Osteoblast (primary cell): ENCODE results near the gene AGO4. TPM values are rescaled to one million over a fixed set of nuclear protein-coding genes. Genes with fewer than 3 reads are reported as not detected.
"Not testable (repeated sequence)": the region's sequence is repeated elsewhere in the genome, so short reads cannot be mapped to it uniquely, and the experiment has no call there.

Source experiments
- DNase-seq: peaks from one replicate; pipeline ENCODE4 v3.0.0; 2011; ENCODE audit warnings: low spot score, mixed read lengths; ENCODE audit not compliant: insufficient read length; ENCODE audit errors: missing footprints
- H2AFZ ChIP-seq: 2 replicates; pipeline ENCODE4 v1.6.0; 2011; ENCODE audit warnings: mild to moderate bottlenecking, low read length
- H3K27ac ChIP-seq: 2 replicates; pipeline ENCODE4 v1.5.1; 2011; ENCODE audit warnings: mild to moderate bottlenecking, low read depth, low read length, moderate library complexity
- H3K27me3 ChIP-seq: 2 replicates; pipeline ENCODE4 v1.6.0; 2012; ENCODE audit warnings: mild to moderate bottlenecking, control low read depth, inconsistent platforms, low read length, moderate library complexity; ENCODE audit not compliant: insufficient read depth
- H3K36me3 ChIP-seq: 2 replicates; pipeline ENCODE4 v1.5.1; 2011; ENCODE audit warnings: mild to moderate bottlenecking, low read length, control low read depth, moderate library complexity; ENCODE audit not compliant: insufficient read depth
- H3K4me1 ChIP-seq: 2 replicates; pipeline ENCODE4 v1.5.1; 2011; ENCODE audit warnings: mild to moderate bottlenecking, low read length, control low read depth, moderate library complexity; ENCODE audit not compliant: insufficient read depth
- H3K4me2 ChIP-seq: 2 replicates; pipeline ENCODE4 v1.6.0; 2011; ENCODE audit warnings: mild to moderate bottlenecking, low read length; ENCODE audit not compliant: insufficient read depth
- H3K4me3 ChIP-seq: fragments of 200-600 bp; sonication (generic); 3 replicates; pipeline ENCODE4 v1.5.1; 2012; ENCODE audit warnings: mild to moderate bottlenecking, low read length, inconsistent platforms; ENCODE audit not compliant: insufficient read depth
- H3K79me2 ChIP-seq: 2 replicates; pipeline ENCODE4 v1.6.0; 2012; ENCODE audit warnings: mild to moderate bottlenecking, low read length, control low read depth, inconsistent platforms; ENCODE audit not compliant: insufficient read depth
- H3K9me3 ChIP-seq: 2 replicates; pipeline ENCODE4 v1.5.1; 2011; ENCODE audit warnings: low read depth, low read length, control low read depth
- H4K20me1 ChIP-seq: 2 replicates; pipeline ENCODE4 v1.6.0; 2012; ENCODE audit warnings: mild to moderate bottlenecking, low read length, control low read depth; ENCODE audit not compliant: insufficient read depth
- total RNA-seq: library from RNA; depleted of rRNA; stranded (reverse); fragments of >200 nt; gene quantifications from 2 replicates; pipeline ENCODE4 v1.2.3, GENCODE V29; 2012
- TF ChIP-seq, protein P1 (sequence below): IDR thresholded peaks from 2 replicates; pipeline ENCODE4 v1.5.1; 2011; ENCODE audit warnings: mild to moderate bottlenecking, low read depth, low read length, moderate library complexity; ENCODE audit errors: extremely low read depth

The AGO4 gene
- total RNA-seq, 1 donor, result 23.2 TPM

DNA sequence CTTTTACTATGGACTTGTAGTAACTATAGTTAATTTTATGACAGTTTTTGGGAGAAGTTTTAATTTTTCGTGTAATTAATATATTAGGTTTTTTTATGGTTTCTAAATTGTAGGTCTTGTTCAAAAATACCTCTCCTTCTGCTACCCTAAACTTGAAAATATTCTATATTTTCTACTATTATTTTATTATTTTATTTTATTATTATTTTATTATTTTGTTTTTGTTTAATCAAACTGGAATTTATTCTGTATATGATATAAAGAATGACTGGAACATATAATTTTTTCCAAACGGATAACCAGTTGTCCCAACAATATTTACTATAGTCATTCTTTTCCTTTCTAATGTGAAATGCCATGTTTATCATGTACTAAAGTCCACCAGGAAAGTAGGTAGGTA is 17.1 kb upstream of the AGO4 start:
- H3K9me3 ChIP-seq, result no peaks in the 10 kb centered on the region

GRCh38 chr1:35795295-35795694 is 12.5 kb upstream of the AGO4 start:
- no peaks in the 10 kb centered on the region for H3K36me3 ChIP-seq
- no peak overlapping the region for H3K4me2 ChIP-seq
- H3K4me3 ChIP-seq, result no peak overlapping the region
- H3K4me1 ChIP-seq, result no peaks in the 10 kb centered on the region
- no peaks in the 10 kb centered on the region for H3K79me2 ChIP-seq
- no peaks in the 10 kb centered on the region for H3K9me3 ChIP-seq
- no peaks in the 10 kb centered on the region for H4K20me1 ChIP-seq
- TF ChIP-seq, protein P1, sequence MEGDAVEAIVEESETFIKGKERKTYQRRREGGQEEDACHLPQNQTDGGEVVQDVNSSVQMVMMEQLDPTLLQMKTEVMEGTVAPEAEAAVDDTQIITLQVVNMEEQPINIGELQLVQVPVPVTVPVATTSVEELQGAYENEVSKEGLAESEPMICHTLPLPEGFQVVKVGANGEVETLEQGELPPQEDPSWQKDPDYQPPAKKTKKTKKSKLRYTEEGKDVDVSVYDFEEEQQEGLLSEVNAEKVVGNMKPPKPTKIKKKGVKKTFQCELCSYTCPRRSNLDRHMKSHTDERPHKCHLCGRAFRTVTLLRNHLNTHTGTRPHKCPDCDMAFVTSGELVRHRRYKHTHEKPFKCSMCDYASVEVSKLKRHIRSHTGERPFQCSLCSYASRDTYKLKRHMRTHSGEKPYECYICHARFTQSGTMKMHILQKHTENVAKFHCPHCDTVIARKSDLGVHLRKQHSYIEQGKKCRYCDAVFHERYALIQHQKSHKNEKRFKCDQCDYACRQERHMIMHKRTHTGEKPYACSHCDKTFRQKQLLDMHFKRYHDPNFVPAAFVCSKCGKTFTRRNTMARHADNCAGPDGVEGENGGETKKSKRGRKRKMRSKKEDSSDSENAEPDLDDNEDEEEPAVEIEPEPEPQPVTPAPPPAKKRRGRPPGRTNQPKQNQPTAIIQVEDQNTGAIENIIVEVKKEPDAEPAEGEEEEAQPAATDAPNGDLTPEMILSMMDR, result no peak
- H3K27me3 ChIP-seq, result no peaks in the 10 kb centered on the region
- no peak overlapping the region for H3K27ac ChIP-seq
- H2AFZ ChIP-seq, result no peak overlapping the region
- DNase-seq, result no peak

More for the DNA sequence above, 17.1 kb upstream of the AGO4 start:
- TF ChIP-seq, protein P1, result no peak
- Histone ChIP-seq H3K4me1 (no peaks in the 10 kb centered on the region), H3K79me2 (no peaks in the 10 kb centered on the region), H3K4me2 (no peak overlapping the region), H3K4me3 (no peak overlapping the region), H2AFZ (no peak overlapping the region), H3K36me3 (no peaks in the 10 kb centered on the region), H4K20me1 (no peaks in the 10 kb centered on the region), H3K27ac (no peak overlapping the region), H3K27me3 (no peaks in the 10 kb centered on the region)
- DNase-seq, result no peak

GRCh38 chr1:35797380-35797779 is 10.4 kb upstream of the AGO4 start:
- Histone ChIP-seq H3K36me3 (no peaks in the 10 kb centered on the region), H3K4me3 (no peak overlapping the region), H4K20me1 (no peaks in the 10 kb centered on the region), H3K9me3 (no peaks in the 10 kb centered on the region), H3K27ac (no peak overlapping the region), H3K27me3 (no peaks in the 10 kb centered on the region), H3K4me1 (no peaks in the 10 kb centered on the region), H2AFZ (no peak overlapping the region), H3K4me2 (no peak overlapping the region), H3K79me2 (no peaks in the 10 kb centered on the region)
- TF ChIP-seq, protein P1, result no peak
- no peak for DNase-seq

DNA sequence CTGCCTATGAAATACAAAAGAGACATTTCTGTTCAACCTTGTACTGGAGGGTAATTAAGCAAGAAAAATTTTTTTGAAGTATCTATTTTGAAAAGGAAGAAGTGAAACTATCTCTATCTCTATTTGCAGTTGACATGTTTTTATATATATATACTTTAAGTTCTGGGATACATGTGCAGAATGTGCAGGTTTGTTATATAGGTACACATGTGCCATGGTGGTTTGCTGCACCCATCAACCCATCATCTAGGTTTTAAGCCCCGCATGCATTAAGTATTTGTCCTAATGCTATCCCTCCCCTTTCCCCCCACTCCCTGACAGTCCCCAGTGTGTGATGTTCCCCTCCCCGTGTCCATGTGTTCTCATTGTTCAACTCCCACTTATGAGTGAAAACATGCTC is 9.8 kb upstream of the AGO4 start:
- H3K27me3 ChIP-seq, H3K4me1 ChIP-seq, H3K79me2 ChIP-seq, H3K4me2 ChIP-seq, H3K9me3 ChIP-seq, H4K20me1 ChIP-seq, H2AFZ ChIP-seq, H3K36me3 ChIP-seq, H3K4me3 ChIP-seq, H3K27ac ChIP-seq, DNase-seq: not testable (repeated sequence)

DNA sequence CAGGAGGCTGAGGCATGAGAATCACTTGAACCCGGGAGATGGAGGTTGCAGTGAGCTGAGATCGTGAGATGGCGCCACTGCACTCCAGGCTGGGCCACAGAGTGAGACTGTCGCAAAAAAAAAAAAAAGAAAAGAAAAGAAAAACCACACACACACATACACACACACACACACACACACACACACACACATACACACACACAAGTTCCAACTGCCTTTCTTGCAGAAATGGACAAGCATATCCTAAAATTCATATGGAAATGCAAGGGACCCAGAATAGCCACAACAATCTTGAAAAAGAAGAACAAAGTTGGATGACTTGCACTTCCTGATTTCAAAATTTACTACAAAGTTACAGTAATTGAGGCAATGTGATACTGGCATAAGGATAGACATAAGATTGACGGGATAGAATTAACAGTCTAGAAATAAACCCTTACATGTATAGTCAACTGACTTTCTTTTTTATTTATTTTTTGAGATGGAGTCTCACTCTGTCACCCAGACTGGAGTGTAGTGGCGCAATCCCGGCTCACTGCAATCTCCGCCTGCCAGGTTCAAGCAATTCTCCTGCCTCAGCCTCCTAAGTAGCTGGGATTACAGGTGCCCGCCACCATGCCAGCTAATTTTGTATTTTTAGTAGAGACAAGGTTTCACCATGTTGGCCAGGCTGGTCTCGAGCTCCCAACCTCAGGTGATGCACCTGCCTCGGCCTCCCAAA is 7.5 kb upstream of the AGO4 start:
- not testable (repeated sequence) for H4K20me1 ChIP-seq, H3K4me2 ChIP-seq, H2AFZ ChIP-seq, H3K27me3 ChIP-seq, H3K27ac ChIP-seq, H3K9me3 ChIP-seq, H3K4me1 ChIP-seq, H3K79me2 ChIP-seq, H3K4me3 ChIP-seq, DNase-seq, H3K36me3 ChIP-seq
